Measurements from ENCODE around the gene KCNJ14.

Gene KCNJ14

GRCh38 chr19:48454150-48454730 is 1.1 kb upstream of the KCNJ14 start:
- Histone ChIP-seq H3K9me2 (replicated peaks; ENCODE audit: insufficient read depth, low read length) (no peaks in the 10 kb centered on the region), H3K27ac (ENCODE audit: low read depth, low read length) (no peak overlapping the region), H3K36me3 (ENCODE audit: low read length) (no peaks in the 10 kb centered on the region), H4K20me1 (ENCODE audit: low read depth, low read length) (no peaks in the 10 kb centered on the region), H3K4me2 (ENCODE audit: low read depth, low read length, poor library complexity, severe bottlenecking) (no peak overlapping the region), H3F3A (ENCODE audit: insufficient read depth) (no peaks in the 10 kb centered on the region), H3K27me3 (ENCODE audit: low read length) (no peaks in the 10 kb centered on the region), H3K79me2 (ENCODE audit: insufficient read depth, low read length) (peaks cover 5% of the 10 kb centered on the region), H3K4me3 (ENCODE audit: insufficient read depth, low read length, poor library complexity, severe bottlenecking) (no peak overlapping the region), H3K9me3 (ENCODE audit: insufficient read depth, low read length) (no peaks in the 10 kb centered on the region), H3K9ac (ENCODE audit: low read length) (no peak overlapping the region), H2AFZ (ENCODE audit: low read depth, low read length, severe bottlenecking) (no peak overlapping the region)
- TF ChIP-seq EZH2phosphoT487 (conservative IDR thresholded peaks at IDR 0.05; ENCODE audit: low read length) (no peak), CTCF (IDR thresholded peaks at IDR 0.05; ENCODE audit: insufficient read depth, low read length, poor library complexity, severe bottlenecking) (no peak)

- H3F3A ChIP-seq (ENCODE audit: insufficient read depth), result no peaks in the 10 kb centered on the region
- H3K27ac ChIP-seq (ENCODE audit: low read depth, low read length), result no peak overlapping the region
- TF ChIP-seq CTCF (IDR thresholded peaks at IDR 0.05; ENCODE audit: insufficient read depth, low read length, poor library complexity, severe bottlenecking) (no peak), EZH2phosphoT487 (conservative IDR thresholded peaks at IDR 0.05; ENCODE audit: low read length) (no peak)
- no peak overlapping the region for H3K4me2 ChIP-seq (ENCODE audit: low read depth, low read length, poor library complexity, severe bottlenecking)
- no peaks in the 10 kb centered on the region for H3K36me3 ChIP-seq (ENCODE audit: low read length)
- no peaks in the 10 kb centered on the region for H3K9me3 ChIP-seq (ENCODE audit: insufficient read depth, low read length)
- no peak overlapping the region for H3K9ac ChIP-seq (ENCODE audit: low read length)
- H3K27me3 ChIP-seq (ENCODE audit: low read length), result no peaks in the 10 kb centered on the region
- no peaks in the 10 kb centered on the region for H4K20me1 ChIP-seq (ENCODE audit: low read depth, low read length)
- peaks cover 5% of the 10 kb centered on the region for H3K79me2 ChIP-seq (ENCODE audit: insufficient read depth, low read length)
- no peak overlapping the region for H3K4me3 ChIP-seq (ENCODE audit: insufficient read depth, low read length, poor library complexity, severe bottlenecking)
- no peak overlapping the region for H2AFZ ChIP-seq (ENCODE audit: low read depth, low read length, severe bottlenecking)
- H3K9me2 ChIP-seq (replicated peaks; ENCODE audit: insufficient read depth, low read length), result no peaks in the 10 kb centered on the region
These were observed 661 bp downstream of the KCNJ14 start for GRCh38 chr19:48455908-48456562.

- H4K20me1 ChIP-seq (ENCODE audit: low read depth, low read length), result no peaks in the 10 kb centered on the region
- no peak overlapping the region for H2AFZ ChIP-seq (ENCODE audit: low read depth, low read length, severe bottlenecking)
- no peak overlapping the region for H3K9ac ChIP-seq (ENCODE audit: low read length)
- H3K9me2 ChIP-seq (replicated peaks; ENCODE audit: insufficient read depth, low read length), result no peaks in the 10 kb centered on the region
- H3K4me3 ChIP-seq (ENCODE audit: insufficient read depth, low read length, poor library complexity, severe bottlenecking), result no peak overlapping the region
- no peaks in the 10 kb centered on the region for H3K9me3 ChIP-seq (ENCODE audit: insufficient read depth, low read length)
- H3K27me3 ChIP-seq (ENCODE audit: low read length), result no peaks in the 10 kb centered on the region
- no peaks in the 10 kb centered on the region for H3F3A ChIP-seq (ENCODE audit: insufficient read depth)
- no peak overlapping the region for H3K27ac ChIP-seq (ENCODE audit: low read depth, low read length)
- no peaks in the 10 kb centered on the region for H3K36me3 ChIP-seq (ENCODE audit: low read length)
- H3K79me2 ChIP-seq (ENCODE audit: insufficient read depth, low read length), result peaks cover 5% of the 10 kb centered on the region
- no peak overlapping the region for H3K4me2 ChIP-seq (ENCODE audit: low read depth, low read length, poor library complexity, severe bottlenecking)
- TF ChIP-seq CTCF (IDR thresholded peaks at IDR 0.05; ENCODE audit: insufficient read depth, low read length, poor library complexity, severe bottlenecking), result no peak
These were observed 1.5 kb downstream of the KCNJ14 start for GRCh38 chr19:48456864-48457263.

Data from SU-DHL-6 (cell line).